Activated gamma-delta T cell treated with Interleukin-2 at 50 U/mL for 16 hours (primary cell): Measurements from ENCODE around the gene WNT5B.
A peak's percentile ranks its signal among the peaks of the same experiment; 100 is the strongest.
"Not testable (repeated sequence)": the region's sequence is repeated elsewhere in the genome, so short reads cannot be mapped to it uniquely, and the experiment has no call there.

Source experiments
- DNase-seq: peaks from one replicate; pipeline ENCODE4 v3.0.0-alpha.2; 2020

The WNT5B gene

DNA sequence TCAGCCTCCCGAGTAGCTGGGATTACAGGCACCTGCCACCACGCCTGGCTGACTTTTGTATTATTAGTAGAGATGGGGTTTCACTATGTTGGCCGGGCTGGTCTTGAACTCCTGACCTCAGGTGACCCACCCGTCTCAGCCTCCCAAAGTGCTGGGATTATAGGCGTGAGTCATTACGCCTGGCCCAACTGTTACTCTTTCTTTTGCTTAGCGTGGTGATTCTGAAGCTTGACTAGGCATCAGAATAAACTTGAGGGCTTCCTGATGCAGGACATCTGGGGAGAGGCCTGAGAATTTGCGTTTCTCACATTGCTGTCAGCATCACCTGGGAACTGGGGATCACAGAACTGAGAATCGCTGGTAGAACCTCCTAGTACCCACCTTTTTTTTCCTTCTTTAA, 26.3 kb upstream of the WNT5B start:
- DNase-seq: not testable (repeated sequence)

DNA sequence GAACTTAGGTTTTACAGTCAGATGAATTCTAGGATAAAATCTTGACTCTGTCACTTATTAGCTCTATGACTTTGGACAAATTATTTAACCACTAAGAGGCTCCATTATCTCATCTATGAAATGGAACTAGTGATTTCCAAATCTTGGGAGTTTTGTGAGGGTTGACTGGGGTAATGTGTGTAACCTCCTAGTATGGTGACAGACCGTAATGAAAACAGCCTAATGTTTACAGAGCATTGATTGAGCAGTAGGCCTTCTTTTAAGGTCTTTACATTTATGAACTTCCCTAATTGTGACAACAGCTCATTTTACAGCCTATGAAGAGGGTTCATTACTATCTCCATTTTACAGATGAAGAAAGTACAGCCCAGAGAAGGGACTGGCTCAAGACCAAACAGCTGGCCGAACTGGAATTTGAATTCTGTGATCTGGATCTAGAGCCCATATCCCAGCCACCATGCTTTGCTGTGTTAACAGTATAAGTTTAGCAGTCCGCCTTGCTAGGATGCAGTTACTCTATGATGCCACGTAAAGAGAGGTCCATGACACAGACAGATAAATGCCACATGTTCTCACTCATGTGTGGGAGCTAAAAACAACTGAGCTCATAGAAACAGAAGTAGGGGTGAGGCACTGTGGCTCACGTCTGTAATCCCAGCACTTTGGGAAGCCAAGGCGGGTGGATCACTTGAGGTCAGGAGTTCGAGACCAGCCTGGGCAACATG, 25.6 kb upstream of the WNT5B start:
- no peak for DNase-seq

DNA sequence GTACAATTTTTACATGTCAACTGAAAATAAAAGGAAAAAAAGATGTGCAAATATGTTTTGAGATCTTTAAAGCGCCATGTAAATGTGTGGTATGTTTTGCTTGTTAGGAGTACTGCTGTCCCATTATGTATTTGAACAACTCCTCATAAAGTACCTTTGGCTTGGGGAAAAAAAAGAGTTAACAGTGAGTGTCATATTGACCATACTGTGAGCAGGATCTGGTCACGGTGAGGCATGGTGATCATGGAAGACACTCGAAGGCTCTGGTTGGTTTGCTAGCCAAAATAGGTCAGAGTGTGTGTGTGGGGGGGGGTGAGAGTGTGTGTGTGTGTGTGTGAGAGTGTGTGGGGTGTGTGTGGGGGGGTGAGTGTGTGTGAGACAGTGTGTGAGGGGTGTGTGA, 24.6 kb upstream of the WNT5B start:
- no peak for DNase-seq

DNA sequence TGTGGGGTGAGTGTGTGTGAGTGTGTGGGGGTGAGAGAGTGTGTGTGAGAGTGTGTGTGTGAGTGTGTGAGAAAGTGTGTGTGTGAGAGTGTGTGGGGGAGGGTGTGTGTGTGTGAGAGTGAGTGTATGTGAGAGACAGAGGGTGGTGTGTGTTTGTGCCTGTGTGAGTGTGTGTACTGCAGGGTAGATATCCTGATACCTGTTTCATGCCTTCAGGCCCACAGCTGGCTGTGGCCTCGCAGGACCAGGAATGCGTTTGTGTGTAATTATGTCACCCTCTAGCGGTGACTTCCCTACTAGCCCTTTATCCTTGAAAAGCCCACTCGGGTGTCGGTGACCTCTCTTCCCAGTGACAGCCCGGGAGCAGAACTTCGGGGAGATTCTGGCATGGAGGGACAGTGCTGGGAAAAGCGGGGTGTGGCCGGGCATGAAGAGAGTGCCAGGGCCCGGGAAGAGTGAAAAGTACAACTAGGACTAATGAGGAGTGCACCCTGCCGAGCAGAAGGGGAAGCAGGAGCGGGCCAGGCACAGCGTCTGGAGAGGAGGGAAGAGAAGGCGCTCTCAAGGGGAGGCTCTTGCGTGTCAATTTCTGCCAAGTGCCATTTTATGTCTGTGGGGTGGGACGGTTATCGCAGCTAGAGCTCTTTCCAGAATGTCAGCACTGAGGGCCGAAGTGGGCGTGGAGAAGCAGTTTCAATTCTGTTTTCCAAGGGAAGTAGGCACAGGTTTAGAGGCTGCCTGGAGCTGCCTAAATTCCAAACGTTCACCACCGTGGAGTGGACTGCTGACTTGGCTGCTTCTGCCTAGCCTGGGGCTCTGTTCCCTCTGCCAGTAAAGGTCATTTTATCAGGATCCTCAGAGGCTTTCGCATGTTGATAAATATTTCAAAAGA, 23.7 kb upstream of the WNT5B start:
- DNase-seq: peak; percentile 55

DNA sequence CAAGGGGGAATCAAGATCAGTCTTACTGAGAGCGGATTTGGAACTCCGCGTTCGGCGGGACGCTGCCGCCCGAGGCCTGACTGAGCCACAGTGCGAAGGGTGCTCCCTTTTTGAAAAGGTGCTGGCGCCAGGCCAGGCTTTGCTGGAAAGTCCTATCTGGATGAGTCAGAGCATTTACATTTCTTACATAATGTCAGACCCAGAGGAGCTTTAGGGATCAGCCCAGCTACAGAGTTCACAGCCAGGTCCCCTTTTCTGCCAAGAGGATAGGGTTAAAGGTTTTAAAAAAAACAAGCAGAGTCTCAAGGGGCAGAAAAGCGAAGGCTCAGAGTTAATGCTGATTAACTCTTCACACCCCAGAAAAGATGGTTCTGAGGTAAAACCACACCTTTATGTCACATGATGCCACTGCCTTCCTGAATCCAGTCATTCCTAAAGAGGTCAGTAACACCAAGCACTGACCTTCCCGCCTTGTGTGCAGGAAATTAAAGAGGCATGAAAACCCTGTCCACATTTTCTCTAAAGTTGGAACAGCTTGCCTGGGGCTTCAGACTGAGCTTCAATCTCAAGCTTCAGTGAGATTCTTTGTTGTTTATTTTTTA, 22.9 kb upstream of the WNT5B start:
- peak; percentile 18 for DNase-seq

DNA sequence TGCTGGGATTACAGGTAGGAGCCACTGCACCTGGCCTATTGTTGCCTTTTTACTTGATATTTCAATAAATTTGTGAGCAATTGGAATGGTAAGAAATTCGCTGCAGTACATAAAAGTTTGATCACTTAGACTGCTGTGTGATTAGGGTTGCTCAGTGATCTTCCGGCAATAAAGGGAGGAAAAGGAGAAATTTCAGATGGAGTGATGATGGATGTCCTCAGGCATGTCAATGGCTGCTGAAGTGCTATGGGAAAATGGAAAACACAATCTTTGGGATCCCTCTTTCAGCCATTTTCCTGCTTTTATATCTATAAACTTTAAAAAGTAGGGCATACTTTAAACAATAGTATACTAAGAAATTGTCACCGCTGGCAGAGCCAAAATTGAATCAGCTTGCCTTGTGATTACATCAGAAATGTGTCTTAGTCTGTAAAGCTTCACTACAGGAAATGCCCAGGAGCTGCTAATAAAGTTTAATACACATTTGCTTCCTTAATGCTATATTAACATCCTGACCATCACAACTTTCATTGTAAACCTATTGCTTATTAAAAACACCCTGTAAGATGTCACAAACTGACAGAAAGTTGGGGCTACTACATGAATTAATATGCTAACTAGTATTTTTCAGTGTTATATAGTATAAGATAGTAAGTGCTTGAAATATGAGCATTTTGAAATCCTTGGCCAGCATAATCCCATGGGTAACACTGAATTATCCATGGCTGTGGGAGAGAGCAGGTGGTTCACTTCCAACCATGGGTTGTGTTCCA, 20.9 kb upstream of the WNT5B start:
- no peak for DNase-seq

DNA sequence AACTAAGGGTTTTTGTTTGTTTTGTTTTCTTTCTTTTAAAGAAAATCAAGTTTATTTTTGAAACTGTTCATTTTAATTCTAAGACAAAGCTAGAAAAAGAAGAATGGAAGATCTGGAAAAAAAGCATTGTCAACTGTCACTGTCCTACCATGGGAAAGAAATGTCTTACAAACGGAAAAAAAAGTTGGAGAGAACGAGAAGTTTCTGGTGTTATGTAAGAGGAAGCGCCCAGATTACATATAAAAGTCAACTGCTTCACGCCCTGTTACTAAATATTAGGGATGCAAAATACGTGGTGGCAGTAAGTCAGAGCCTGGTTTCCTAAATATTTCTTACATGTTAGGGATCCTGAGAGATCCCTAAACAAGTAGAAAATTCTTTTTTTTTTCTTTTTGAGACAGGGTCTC, 20.3 kb upstream of the WNT5B start:
- DNase-seq: no peak

DNA sequence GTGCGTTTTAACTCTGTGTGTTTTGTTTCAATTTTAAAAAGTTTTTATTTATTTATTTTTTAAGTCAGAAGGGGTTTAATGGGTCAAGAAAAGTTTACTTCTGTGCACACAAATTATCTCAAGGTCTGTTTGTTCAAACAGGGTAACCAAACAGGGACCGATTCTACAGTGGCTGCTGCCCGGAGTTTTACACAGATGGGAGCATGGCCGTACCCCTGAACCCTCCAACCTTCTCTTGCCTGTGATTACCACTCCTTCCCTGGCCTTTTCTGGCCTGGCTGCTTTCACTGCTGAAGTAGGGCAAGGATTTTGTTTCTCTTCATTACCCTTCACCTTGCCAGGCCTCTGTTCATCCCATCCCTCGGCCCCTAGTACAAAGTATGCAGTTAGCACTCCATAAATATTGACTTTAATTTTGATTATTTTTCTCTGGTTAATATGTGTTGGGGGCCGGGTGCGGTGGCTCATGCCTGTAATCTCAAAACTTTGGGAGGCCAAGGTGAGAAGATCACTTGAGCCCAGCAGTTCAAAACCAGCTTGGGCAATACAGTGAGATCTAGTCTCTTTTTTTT, 18.9 kb upstream of the WNT5B start:
- no peak for DNase-seq

DNA sequence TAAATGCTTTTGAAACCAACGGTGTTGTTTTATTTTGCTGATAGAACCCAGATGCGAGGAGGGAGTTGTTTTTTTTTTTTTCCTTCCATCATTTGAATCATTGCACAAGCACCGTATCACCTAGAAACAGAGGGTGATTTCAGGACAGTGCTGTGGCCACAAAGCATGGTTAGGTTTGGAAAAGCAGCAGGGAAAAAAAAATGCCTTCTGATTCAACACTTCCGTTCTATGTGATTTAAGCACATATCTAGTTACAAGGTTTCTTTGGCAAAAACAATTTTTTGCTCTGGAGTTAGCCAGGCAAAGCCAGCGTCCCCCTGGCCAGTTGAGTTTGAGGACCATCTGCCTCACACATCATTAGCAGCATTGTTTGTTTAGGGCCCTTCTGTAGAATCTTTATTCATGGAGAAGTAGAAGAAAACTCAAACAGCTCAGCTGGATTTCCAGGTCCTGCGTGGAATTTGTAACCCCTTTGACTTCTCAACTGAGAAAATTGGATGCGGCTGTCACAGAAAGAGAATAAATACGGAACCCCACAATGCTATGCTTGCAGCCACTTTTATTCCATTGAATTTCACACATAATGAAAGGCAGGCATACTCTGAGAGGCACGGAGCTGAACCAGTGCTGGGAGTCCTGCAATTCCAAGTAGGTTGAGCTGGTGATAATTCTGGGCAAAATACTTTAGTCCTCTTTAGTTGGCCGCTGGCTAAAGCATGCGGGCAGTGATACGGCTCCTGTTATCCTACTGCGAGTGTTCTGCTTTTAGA, 17.0 kb upstream of the WNT5B start:
- DNase-seq: no peak

DNA sequence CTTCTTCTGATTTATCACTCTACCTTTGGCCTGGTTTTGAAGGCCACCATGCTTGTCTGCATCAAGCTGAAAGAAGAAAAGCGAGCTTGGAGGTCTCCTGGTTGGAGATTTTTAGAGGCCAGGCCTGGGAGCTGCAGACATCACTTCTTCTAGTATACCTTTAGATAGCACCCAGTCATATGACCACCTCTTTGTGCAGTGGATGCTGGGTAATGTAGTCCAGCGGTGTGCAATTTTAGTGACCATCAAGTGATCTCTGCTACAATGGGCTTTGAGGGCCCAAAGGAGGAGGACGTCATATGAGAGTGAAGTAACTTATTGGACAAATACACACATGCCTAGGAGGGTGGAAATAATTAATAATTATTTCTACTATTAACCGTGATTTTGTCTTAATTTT, 15.2 kb upstream of the WNT5B start:
- no peak for DNase-seq

DNA sequence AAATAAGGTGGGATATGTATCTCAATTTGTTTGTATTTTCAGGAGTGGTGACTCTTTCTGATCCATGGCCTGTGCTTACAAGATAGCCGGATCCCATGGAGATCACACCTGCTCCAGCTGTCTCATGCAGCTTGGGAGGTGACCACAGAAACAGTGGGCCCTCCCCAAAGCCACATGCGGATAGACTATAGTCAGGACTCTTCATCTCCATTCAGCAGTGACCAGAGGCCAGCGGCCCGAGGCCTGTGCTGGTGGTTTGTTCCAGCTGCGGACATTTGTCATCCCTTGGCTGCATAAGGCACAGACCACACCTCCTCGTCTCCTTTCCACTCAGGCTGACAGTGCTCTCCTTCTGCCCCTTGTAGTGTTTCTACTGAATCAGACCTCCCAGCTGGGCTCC, 14.7 kb upstream of the WNT5B start:
- no peak for DNase-seq

DNA sequence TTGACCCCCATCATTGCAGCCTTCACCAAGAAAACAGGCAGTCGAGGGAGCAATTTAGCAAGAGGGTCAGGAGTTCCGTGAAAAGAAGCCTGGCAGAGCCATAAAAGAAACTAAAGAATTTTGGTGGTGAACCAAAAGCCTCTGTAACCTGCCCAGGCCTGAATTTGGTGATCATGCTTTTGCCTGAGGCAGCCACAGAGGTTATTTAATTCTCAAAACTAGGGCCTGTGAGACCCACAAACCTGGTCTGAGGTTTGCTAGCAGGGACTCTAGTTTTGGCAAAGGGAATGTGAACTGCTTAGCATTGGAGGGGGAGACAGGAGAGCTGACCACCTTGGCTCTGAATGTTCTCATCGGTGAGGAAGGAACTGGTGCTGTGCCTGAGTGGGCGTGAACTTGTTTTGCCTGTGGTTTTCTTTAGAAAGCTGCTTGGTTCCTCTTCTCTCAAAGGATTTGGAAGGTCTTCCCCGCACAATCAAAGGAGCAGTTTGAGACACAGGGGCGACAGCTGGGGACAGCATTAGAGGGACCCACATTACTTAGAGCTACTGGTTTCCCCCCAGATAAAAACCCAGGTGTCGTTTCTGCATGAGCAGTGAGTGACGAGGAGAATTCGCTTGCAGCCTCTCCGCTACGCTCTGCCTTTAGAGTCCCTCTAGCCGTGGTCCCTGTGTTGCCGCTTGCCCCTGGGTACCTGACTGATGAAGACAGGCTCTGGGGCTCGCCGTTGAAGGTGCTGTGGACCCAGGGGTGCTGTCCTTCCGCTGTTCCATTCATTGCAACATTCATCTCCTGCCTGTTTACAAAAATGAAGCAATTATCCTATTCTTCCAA, 12.6 kb upstream of the WNT5B start:
- no peak for DNase-seq

DNA sequence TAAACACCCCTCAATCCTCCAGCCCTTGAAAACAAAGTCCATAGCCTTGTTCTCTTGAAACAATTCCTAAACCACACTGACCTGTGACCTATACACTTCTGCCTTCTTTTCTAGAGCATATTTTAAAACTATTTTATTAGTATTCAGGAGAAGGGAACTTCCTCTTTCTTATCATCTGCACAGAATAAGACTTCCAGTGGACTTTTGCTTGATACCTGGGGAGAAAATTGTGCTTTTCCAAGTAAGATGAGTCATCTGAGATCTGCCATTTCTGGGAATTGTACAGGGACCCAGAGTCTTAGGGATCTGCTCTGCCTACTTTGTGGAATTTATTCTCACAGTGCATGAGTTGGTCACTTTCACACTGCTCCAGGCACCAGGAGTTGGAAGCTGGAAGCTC, 10.5 kb upstream of the WNT5B start:
- no peak for DNase-seq

DNA sequence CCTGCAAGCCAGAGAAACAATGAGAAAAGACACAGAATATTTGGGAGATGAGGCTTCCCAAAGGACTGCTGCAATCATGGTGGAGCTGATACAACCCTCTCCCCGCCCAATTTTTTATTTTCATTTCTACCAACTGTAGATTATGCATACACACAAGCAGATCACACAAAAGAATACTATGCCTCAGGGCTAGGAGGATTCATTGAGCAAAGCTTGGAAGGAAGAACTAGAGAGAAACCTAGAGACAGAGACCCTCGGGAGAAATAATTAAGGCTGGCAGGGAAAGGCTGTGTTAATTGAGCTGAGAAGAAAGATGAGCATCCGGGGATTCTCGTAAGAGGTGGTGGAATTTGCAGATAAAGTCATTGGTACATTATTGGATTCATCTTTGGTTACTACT, 9.9 kb upstream of the WNT5B start:
- DNase-seq: no peak

DNA sequence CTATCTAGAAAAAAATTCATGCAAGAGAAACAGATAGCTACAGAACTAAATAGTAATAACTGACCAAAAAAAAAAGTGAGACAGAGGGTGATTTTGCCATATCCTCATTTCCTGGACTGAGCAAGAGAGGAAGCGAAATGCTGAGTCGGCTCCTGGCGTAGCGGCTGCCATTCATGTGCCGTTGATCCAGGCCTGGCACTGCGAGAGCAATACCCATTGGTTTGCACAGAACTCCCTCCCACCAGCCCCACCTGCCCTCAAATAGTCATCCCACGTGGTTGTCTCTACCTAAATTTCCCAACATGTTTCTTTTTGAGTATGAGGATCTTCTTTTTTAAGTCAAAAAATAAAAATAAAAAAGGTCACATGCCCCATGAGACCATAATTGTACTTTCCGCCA, 9.4 kb upstream of the WNT5B start:
- no peak for DNase-seq

DNA sequence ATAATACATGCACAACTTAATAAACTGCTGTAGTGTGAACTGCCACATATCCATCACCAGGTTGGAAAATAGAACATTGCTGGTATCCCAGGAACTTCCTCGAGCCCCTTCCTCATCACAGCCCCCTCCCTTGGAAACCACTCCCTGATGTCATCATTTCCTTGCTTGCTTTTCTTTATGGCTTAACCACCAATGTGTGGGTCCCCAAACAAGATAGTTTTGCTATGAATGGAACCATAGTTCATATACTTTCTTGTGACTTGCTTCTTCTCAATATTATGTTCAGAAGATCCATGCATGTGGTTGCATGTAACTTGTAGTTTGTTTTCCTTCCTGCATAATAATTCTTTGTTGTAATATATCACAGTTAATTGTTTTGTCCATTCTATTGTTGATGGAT, 8.9 kb upstream of the WNT5B start:
- DNase-seq: no peak

DNA sequence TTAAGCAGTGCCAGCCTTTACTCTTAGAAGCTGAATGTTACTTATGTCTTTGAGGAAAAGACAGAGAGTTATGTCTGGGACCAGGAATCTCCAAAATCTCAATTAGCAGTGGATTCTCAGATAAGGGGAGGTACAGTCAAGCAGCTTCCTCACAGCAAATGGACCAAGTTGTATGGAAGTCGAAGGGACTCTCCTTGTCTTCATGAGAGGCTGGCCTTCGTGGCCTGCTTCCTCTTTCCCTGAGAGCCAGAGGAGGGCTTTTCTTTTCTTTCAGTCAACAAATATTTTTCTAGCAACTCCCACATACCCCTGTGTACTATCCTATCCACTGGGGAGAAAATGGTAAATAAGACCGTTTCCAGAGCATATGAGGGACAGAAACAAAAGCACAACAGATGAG, 6.6 kb upstream of the WNT5B start:
- no peak for DNase-seq

DNA sequence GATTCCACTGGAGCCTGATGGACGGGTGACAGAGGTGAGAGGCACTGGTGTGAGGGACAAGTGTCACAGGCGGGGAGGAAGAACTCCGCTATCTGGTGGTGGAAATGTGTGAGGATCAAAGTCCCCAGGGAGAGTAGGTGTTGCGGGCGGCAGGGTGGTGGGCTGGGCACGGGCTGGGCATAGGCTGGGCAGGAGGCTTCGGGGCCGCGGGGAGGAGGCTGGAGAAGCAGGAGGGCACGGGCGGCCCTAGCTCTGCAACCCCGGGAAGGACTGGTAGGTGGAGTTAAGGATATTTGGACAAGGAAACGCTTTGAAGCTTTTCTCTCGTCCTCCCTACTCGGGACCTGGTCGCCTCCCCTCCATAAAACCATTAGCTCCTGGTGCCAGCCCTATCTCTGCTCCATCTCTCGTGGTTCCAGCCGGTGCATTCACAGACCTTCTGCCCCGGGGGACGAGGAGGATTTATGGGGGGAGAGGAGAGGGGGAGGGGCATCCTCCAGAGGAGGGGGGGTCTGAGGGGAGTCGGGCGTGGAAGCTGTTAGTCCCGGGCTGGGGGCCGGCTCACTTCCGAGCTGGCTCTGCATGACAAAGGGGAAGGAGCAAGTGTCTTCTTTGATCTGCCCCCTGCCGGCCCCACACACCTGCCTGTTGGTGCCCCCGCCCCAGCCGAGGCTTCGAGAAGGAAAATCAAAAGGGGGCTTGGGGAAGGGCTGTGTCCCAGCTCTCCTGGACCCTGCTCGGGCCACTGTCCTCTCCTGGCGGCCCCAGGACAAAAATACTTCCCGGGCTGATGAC, 504 bp downstream of the WNT5B start:
- DNase-seq: no peak

DNA sequence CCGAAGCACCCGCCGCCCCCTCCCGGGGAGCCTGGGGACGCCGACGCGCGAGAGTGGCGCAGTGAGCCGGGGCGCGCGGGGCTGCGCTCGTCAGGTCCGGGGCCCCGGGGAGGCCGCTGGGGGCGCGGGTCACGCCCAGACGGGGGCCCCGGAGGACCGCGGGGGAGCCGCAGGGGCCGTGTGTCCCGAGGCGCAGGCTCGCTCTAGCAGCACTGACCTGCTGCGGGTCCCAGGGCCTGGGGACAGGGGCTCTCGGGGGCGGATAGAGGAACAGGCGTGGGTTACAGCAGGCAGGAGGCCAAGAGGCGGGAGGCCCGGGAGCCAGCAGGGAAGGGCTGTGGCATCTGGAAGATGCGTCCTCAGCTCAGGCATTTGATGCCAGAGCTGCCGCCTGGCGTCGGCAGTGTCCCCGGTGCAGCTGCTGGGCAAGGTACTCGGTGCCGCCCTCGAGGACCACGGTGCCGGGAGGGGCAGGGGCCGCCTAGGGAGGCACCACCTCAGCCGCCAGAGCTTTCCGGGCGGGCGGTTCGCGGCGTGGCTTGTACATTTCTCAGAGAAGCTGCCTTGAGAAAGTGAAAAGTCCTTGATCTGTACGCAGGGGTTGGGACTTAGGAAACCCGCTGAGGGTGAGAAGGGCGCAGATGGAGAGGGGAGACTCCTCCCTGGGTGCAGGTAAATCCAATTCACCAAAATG, 1.2 kb downstream of the WNT5B start:
- peak; percentile 11 for DNase-seq
